Measurements from ENCODE around the gene SIAH3.

DNA sequence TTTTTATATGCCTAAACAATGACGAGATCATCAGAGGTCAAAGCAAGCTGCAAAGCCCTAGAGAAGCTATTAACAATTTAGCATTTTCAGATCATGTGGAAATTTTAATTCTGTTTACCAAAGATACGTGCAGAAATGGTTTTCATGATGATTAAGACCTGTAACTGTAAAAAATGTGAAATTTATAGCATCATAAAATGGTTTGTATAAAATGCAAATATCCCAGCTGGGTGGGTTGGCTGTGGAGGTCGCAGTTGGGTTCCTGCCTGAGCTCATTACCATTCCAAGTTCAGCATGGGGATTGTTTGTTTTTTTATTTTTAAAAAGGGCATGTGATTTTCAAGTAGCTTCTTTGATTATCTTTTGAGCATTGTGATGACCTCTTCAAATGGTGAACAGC is 47.9 kb upstream of the SIAH3 start:
- TF ChIP-seq, protein P1, sequence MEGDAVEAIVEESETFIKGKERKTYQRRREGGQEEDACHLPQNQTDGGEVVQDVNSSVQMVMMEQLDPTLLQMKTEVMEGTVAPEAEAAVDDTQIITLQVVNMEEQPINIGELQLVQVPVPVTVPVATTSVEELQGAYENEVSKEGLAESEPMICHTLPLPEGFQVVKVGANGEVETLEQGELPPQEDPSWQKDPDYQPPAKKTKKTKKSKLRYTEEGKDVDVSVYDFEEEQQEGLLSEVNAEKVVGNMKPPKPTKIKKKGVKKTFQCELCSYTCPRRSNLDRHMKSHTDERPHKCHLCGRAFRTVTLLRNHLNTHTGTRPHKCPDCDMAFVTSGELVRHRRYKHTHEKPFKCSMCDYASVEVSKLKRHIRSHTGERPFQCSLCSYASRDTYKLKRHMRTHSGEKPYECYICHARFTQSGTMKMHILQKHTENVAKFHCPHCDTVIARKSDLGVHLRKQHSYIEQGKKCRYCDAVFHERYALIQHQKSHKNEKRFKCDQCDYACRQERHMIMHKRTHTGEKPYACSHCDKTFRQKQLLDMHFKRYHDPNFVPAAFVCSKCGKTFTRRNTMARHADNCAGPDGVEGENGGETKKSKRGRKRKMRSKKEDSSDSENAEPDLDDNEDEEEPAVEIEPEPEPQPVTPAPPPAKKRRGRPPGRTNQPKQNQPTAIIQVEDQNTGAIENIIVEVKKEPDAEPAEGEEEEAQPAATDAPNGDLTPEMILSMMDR (IDR thresholded peaks at IDR 0.05; ENCODE audit: borderline replicate concordance, extremely low read depth, low read length, poor library complexity, severe bottlenecking), result no peak
- no peak for TF ChIP-seq EZH2 (IDR thresholded peaks at IDR 0.05; ENCODE audit: borderline replicate concordance, low read depth, low read length, severe bottlenecking)

All from DND-41 (cell line).